Osteocyte (in vitro differentiated cells): ENCODE data around the gene USF2. TPM values are rescaled to one million over a fixed set of nuclear protein-coding genes. Genes with fewer than 3 reads are reported as not detected.

Source experiments
- DNase-seq: peaks from one replicate; pipeline ENCODE4 v3.0.0; 2021; ENCODE audit warnings: mixed read lengths; ENCODE audit not compliant: unreplicated experiment; ENCODE audit errors: extremely low spot score
- H3K27ac Mint-ChIP-seq: one replicate; pipeline ENCODE4 v1.8.0; 2021; ENCODE audit warnings: mild to moderate bottlenecking, mixed read lengths; ENCODE audit not compliant: unreplicated experiment
- H3K27me3 Mint-ChIP-seq: one replicate; pipeline ENCODE4 v1.8.0; 2021; ENCODE audit warnings: mixed read lengths; ENCODE audit not compliant: unreplicated experiment
- H3K36me3 Mint-ChIP-seq: one replicate; pipeline ENCODE4 v1.8.0; 2021; ENCODE audit warnings: mixed read lengths; ENCODE audit not compliant: unreplicated experiment
- H3K4me1 Mint-ChIP-seq: one replicate; pipeline ENCODE4 v1.8.0; 2021; ENCODE audit warnings: mixed read lengths; ENCODE audit not compliant: unreplicated experiment
- H3K4me3 Mint-ChIP-seq: one replicate; pipeline ENCODE4 v1.8.0; 2021; ENCODE audit warnings: mild to moderate bottlenecking, moderate library complexity, mixed read lengths; ENCODE audit not compliant: unreplicated experiment
- H3K9me3 Mint-ChIP-seq: one replicate; pipeline ENCODE4 v1.8.0; 2021; ENCODE audit warnings: mixed read lengths; ENCODE audit not compliant: unreplicated experiment
- CTCF ChIP-seq: fragments of 200-600 bp; sonication (generic); IDR thresholded peaks from 2 replicates; pipeline ENCODE4 v1.5.0; 2021; ENCODE audit warnings: antibody characterized with exemption, mild to moderate bottlenecking, moderate library complexity
- total RNA-seq: library from RNA; stranded (reverse); gene quantifications from 2 replicates; pipeline ENCODE4 v1.2.1, GENCODE V29; 2021

USF2 gene
- total RNA-seq, 1 donor from 2014 or later: 112 TPM

- no peaks in the 10 kb centered on the region for H3K36me3 Mint-ChIP-seq
- H3K4me3 Mint-ChIP-seq: peak within 1 kb of the TSS; percentile 14
- peaks cover 5% of the 10 kb centered on the region for H3K9me3 Mint-ChIP-seq
- H3K4me1 Mint-ChIP-seq: peaks cover 5% of the 10 kb centered on the region
- H3K27ac Mint-ChIP-seq: no peak within 1 kb of the TSS
- peaks cover 65% of the 10 kb centered on the region for H3K27me3 Mint-ChIP-seq
- peak; percentile 82 for DNase-seq
- no peak for TF ChIP-seq CTCF
Observed at GRCh38 chr19:35248310-35249145, 20.2 kb upstream of the USF2 start, which contains the start of gene LSR. TSS of gene LSR (plus strand) at chr19:35249002. CDS start at chr19:35249023, 21 bp downstream.

- DNase-seq: peak; percentile 78
- H3K36me3 Mint-ChIP-seq: no peaks in the 10 kb centered on the region
- peaks cover 5% of the 10 kb centered on the region for H3K4me1 Mint-ChIP-seq
- no peaks in the 10 kb centered on the region for H3K9me3 Mint-ChIP-seq
- H3K4me3 Mint-ChIP-seq: peak overlapping the region; percentile 14
- H3K27me3 Mint-ChIP-seq: peaks cover 57% of the 10 kb centered on the region
- H3K27ac Mint-ChIP-seq: no peak overlapping the region
- TF ChIP-seq CTCF: no peak
Observed at GRCh38 chr19:35249146-35249847, 19.5 kb upstream of the USF2 start.

- no peak overlapping the region for H3K4me3 Mint-ChIP-seq
- no peaks in the 10 kb centered on the region for H3K9me3 Mint-ChIP-seq
- H3K27me3 Mint-ChIP-seq: peaks cover 51% of the 10 kb centered on the region
- peaks cover 5% of the 10 kb centered on the region for H3K4me1 Mint-ChIP-seq
- H3K27ac Mint-ChIP-seq: no peak overlapping the region
- H3K36me3 Mint-ChIP-seq: no peaks in the 10 kb centered on the region
- peak; percentile 76 for DNase-seq
- no peak for TF ChIP-seq CTCF
Observed at GRCh38 chr19:35249848-35250711, 18.7 kb upstream of the USF2 start.

GRCh38 chr19:35251456-35251855, 17.3 kb upstream of the USF2 start:
- Mint-ChIP-seq H3K9me3 (no peaks in the 10 kb centered on the region), H3K4me1 (peaks cover 5% of the 10 kb centered on the region), H3K36me3 (no peaks in the 10 kb centered on the region), H3K27ac (no peak overlapping the region), H3K27me3 (peaks cover 43% of the 10 kb centered on the region), H3K4me3 (no peak overlapping the region)
- no peak for TF ChIP-seq CTCF
- DNase-seq: peak; percentile 59
